Activated CD4-positive, alpha-beta memory T cell treated with anti-CD3 and anti-CD28 coated beads for 36 hours (primary cell): Measurements from ENCODE around the gene U2AF2. TPM values are rescaled to one million over a fixed set of nuclear protein-coding genes. Genes with fewer than 3 reads are reported as not detected.
A peak's percentile ranks its signal among the peaks of the same experiment; 100 is the strongest.

Source experiments
- CTCF ChIA-PET: fragments of 350-600 bp; sonication (Branson Sonifier 250); formaldehyde crosslinking; loops from one replicate; lab custom pipeline; 2021; ENCODE audit warnings: antibody characterized with exemption, inconsistent platforms; lab: Charles Lee
- POLR2A ChIA-PET: fragments of 350-600 bp; sonication (Branson Sonifier 250); formaldehyde crosslinking; loops from one replicate; lab custom pipeline; 2021; ENCODE audit warnings: antibody characterized with exemption; lab: Charles Lee
- DNase-seq: peaks from one replicate; pipeline ENCODE4 v3.0.0-alpha.2; 2020
- H3K27ac Mint-ChIP-seq: one replicate; pipeline ENCODE4 v1.8.0; 2021; ENCODE audit warnings: mixed read lengths
- H3K27me3 Mint-ChIP-seq: one replicate; pipeline ENCODE4 v1.8.0; 2021; ENCODE audit warnings: mixed read lengths
- H3K36me3 Mint-ChIP-seq: one replicate; pipeline ENCODE4 v1.8.0; 2021; ENCODE audit warnings: mixed read lengths
- H3K4me1 Mint-ChIP-seq: one replicate; pipeline ENCODE4 v1.8.0; 2021; ENCODE audit warnings: low read depth, mixed read lengths
- H3K4me3 Mint-ChIP-seq: one replicate; pipeline ENCODE4 v1.8.0; 2021; ENCODE audit warnings: mild to moderate bottlenecking, mixed read lengths
- H3K9me3 Mint-ChIP-seq: one replicate; pipeline ENCODE4 v1.8.0; 2021; ENCODE audit warnings: mixed read lengths
- intact Hi-C: fragments of 100-400 bp; cut with micrococcal nuclease; formaldehyde crosslinking; loops from one replicate; pipeline ENCODE4 v1.15.1; 2023
- total RNA-seq, 2 experiments: library from RNA; stranded (reverse); gene quantifications; one replicate each; pipeline ENCODE4 v1.2.3, GENCODE V29; 2021

The U2AF2 gene
- total RNA-seq, 2 experiments from 2014 or later: 249 to 251 TPM

- intact Hi-C loops: no loop called here
- no peak overlapping the region for H3K4me3 Mint-ChIP-seq
- no peak for DNase-seq
- POLR2A ChIA-PET: no interaction called here
- H3K27ac Mint-ChIP-seq: peak overlapping the region; percentile 23
- H3K36me3 Mint-ChIP-seq: peaks cover 66% of the 10 kb centered on the region
- no peaks in the 10 kb centered on the region for H3K27me3 Mint-ChIP-seq
- H3K4me1 Mint-ChIP-seq: peaks cover 26% of the 10 kb centered on the region
- CTCF ChIA-PET: no interaction called here
- no peaks in the 10 kb centered on the region for H3K9me3 Mint-ChIP-seq
These were observed 6.2 kb downstream of the U2AF2 start for GRCh38 chr19:55660991-55661390.

GRCh38 chr19:55661826-55662225 is 7.0 kb downstream of the U2AF2 start:
- DNase-seq: no peak
- intact Hi-C loops: no loop called here
- peaks cover 62% of the 10 kb centered on the region for H3K36me3 Mint-ChIP-seq
- ChIA-PET CTCF (no interaction called here), POLR2A (no interaction called here)
- no peaks in the 10 kb centered on the region for H3K27me3 Mint-ChIP-seq
- H3K4me1 Mint-ChIP-seq: peaks cover 25% of the 10 kb centered on the region
- peak overlapping the region; percentile 7 for H3K27ac Mint-ChIP-seq
- no peak overlapping the region for H3K4me3 Mint-ChIP-seq
- H3K9me3 Mint-ChIP-seq: no peaks in the 10 kb centered on the region

GRCh38 chr19:55663846-55664536 is 9.2 kb downstream of the U2AF2 start:
- ChIA-PET CTCF (interaction anchor here (0.8 kb wide), 1 partner anchor 145 kb away, joined by 3 read pairs; no protein-coding TSS in a partner anchor), POLR2A (no interaction called here)
- no peak overlapping the region for H3K27ac Mint-ChIP-seq
- H3K9me3 Mint-ChIP-seq: no peaks in the 10 kb centered on the region
- H3K36me3 Mint-ChIP-seq: peaks cover 55% of the 10 kb centered on the region
- peaks cover 7% of the 10 kb centered on the region for H3K4me1 Mint-ChIP-seq
- no peak overlapping the region for H3K4me3 Mint-ChIP-seq
- no peak for DNase-seq
- intact Hi-C loops: no loop called here
- no peaks in the 10 kb centered on the region for H3K27me3 Mint-ChIP-seq

GRCh38 chr19:55666343-55667005 is 11.6 kb downstream of the U2AF2 start:
- H3K36me3 Mint-ChIP-seq: peaks cover 57% of the 10 kb centered on the region
- H3K4me1 Mint-ChIP-seq: peaks cover 12% of the 10 kb centered on the region
- no peaks in the 10 kb centered on the region for H3K9me3 Mint-ChIP-seq
- ChIA-PET CTCF (interaction anchor here (1.2 kb wide), 1 partner anchor 9 kb away, joined by 3 read pairs; no protein-coding TSS in a partner anchor), POLR2A (interaction anchor here (0.7 to 2.0 kb wide), 2 partner anchors 10 to 62 kb away, joined by 3 to 8 read pairs; no protein-coding TSS in a partner anchor)
- intact Hi-C loops: no loop called here
- no peak overlapping the region for H3K4me3 Mint-ChIP-seq
- H3K27me3 Mint-ChIP-seq: no peaks in the 10 kb centered on the region
- no peak for DNase-seq
- no peak overlapping the region for H3K27ac Mint-ChIP-seq

- ChIA-PET POLR2A (interaction anchor here (0.7 to 2.0 kb wide), 2 partner anchors 10 to 63 kb away, joined by 3 to 8 read pairs; no protein-coding TSS in a partner anchor), CTCF (interaction anchor here (1.2 kb wide), 1 partner anchor 36 kb away, joined by 3 read pairs; no protein-coding TSS in a partner anchor)
- peaks cover 54% of the 10 kb centered on the region for H3K36me3 Mint-ChIP-seq
These were observed 12.2 kb downstream of the U2AF2 start for GRCh38 chr19:55667006-55667381.

GRCh38 chr19:55667511-55667910 is 12.7 kb downstream of the U2AF2 start:
- ChIA-PET POLR2A (interaction anchor here (2.0 kb wide), 1 partner anchor 11 kb away, joined by 8 read pairs; no protein-coding TSS in a partner anchor), CTCF (interaction anchor here (1.2 kb wide), 1 partner anchor 36 kb away, joined by 3 read pairs; no protein-coding TSS in a partner anchor)
- Mint-ChIP-seq H3K36me3 (peaks cover 54% of the 10 kb centered on the region), H3K4me3 (no peak overlapping the region), H3K27ac (no peak overlapping the region), H3K27me3 (no peaks in the 10 kb centered on the region), H3K9me3 (no peaks in the 10 kb centered on the region), H3K4me1 (peaks cover 13% of the 10 kb centered on the region)
- intact Hi-C loops: no loop called here
- DNase-seq: no peak

More at GRCh38 chr19:55667006-55667381, 12.2 kb downstream of the U2AF2 start:
- Mint-ChIP-seq H3K4me1 (peaks cover 13% of the 10 kb centered on the region), H3K9me3 (no peaks in the 10 kb centered on the region), H3K27me3 (no peaks in the 10 kb centered on the region), H3K27ac (no peak overlapping the region), H3K4me3 (no peak overlapping the region)
- intact Hi-C loops: no loop called here
- DNase-seq: no peak

GRCh38 chr19:55667958-55668357 is 13.1 kb downstream of the U2AF2 start:
- H3K27ac Mint-ChIP-seq: no peak overlapping the region
- intact Hi-C loops: no loop called here
- H3K36me3 Mint-ChIP-seq: peaks cover 49% of the 10 kb centered on the region
- DNase-seq: no peak
- ChIA-PET POLR2A (no interaction called here), CTCF (interaction anchor here (1.2 kb wide), 1 partner anchor 36 kb away, joined by 3 read pairs; no protein-coding TSS in a partner anchor)
- H3K9me3 Mint-ChIP-seq: no peaks in the 10 kb centered on the region
- H3K4me1 Mint-ChIP-seq: peaks cover 13% of the 10 kb centered on the region
- no peak overlapping the region for H3K4me3 Mint-ChIP-seq
- no peaks in the 10 kb centered on the region for H3K27me3 Mint-ChIP-seq

- POLR2A ChIA-PET: no interaction called here
- intact Hi-C loops: no loop called here
- H3K27ac Mint-ChIP-seq: no peak overlapping the region
- CTCF ChIA-PET: interaction anchor here (1.2 kb wide), 1 partner anchor 35 kb away, joined by 3 read pairs; no protein-coding TSS in a partner anchor
- peaks cover 17% of the 10 kb centered on the region for H3K4me1 Mint-ChIP-seq
- H3K36me3 Mint-ChIP-seq: peaks cover 47% of the 10 kb centered on the region
- H3K9me3 Mint-ChIP-seq: no peaks in the 10 kb centered on the region
- no peak for DNase-seq
- H3K4me3 Mint-ChIP-seq: no peak overlapping the region
- H3K27me3 Mint-ChIP-seq: no peaks in the 10 kb centered on the region
These were observed 13.9 kb downstream of the U2AF2 start for GRCh38 chr19:55668603-55669348.

- intact Hi-C loops: no loop called here
- Mint-ChIP-seq H3K36me3 (peaks cover 46% of the 10 kb centered on the region), H3K4me3 (no peak overlapping the region), H3K27ac (no peak overlapping the region), H3K4me1 (peaks cover 21% of the 10 kb centered on the region), H3K9me3 (no peaks in the 10 kb centered on the region), H3K27me3 (no peaks in the 10 kb centered on the region)
- ChIA-PET CTCF (no interaction called here), POLR2A (no interaction called here)
- DNase-seq: no peak
These were observed 14.8 kb downstream of the U2AF2 start for GRCh38 chr19:55669418-55670279.

GRCh38 chr19:55670280-55671053 is 15.6 kb downstream of the U2AF2 start:
- Mint-ChIP-seq H3K27me3 (no peaks in the 10 kb centered on the region), H3K4me1 (peaks cover 21% of the 10 kb centered on the region), H3K27ac (no peak overlapping the region), H3K36me3 (peaks cover 43% of the 10 kb centered on the region), H3K4me3 (no peak overlapping the region), H3K9me3 (no peaks in the 10 kb centered on the region)
- intact Hi-C loops: no loop called here
- DNase-seq: no peak
- CTCF ChIA-PET: interaction anchor here (1.0 to 2.1 kb wide), 4 partner anchors 10 to 38 kb away, joined by 4 to 23 read pairs (median 14); partner anchors contain the start of gene U2AF2
- POLR2A ChIA-PET: interaction anchor here (1.4 kb wide), 1 partner anchor 13 kb away, joined by 5 read pairs; no protein-coding TSS in a partner anchor
